GM10847 (cell line): Measurements from ENCODE around the gene ZBED1.

Experiments
- POLR2A ChIP-seq: IDR thresholded peaks from 2 replicates; pipeline ENCODE4 v1.6.1; 2011; ENCODE audit not compliant: insufficient read length; ENCODE audit errors: extremely low read depth

The ZBED1 gene

DNA sequence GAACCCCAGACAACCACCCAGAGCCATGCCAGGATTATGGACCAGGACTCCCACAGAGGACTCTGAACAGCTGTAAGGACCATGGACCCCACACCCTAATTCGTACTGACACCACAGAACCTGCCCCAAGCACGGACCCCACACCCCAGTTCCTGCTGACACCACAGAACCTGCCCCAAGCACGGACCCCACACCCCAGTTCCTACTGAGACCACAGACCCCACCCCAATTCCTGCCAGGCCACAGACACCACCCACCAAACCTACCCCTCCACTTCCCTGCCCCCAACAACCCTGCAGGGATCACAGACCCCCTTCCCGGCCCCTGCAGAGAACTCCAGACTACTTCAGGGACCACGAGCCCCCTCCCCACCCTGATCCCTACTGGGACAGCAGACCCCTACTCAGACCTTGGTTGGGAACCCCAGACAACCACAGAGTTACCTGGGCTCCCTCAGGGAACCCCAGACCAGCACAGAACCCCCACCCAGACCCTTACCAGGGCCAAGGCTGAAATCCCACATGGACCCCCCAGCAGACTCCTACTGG lies 1.4 kb upstream of the ZBED1 start:
- no peak for TF ChIP-seq POLR2A

DNA sequence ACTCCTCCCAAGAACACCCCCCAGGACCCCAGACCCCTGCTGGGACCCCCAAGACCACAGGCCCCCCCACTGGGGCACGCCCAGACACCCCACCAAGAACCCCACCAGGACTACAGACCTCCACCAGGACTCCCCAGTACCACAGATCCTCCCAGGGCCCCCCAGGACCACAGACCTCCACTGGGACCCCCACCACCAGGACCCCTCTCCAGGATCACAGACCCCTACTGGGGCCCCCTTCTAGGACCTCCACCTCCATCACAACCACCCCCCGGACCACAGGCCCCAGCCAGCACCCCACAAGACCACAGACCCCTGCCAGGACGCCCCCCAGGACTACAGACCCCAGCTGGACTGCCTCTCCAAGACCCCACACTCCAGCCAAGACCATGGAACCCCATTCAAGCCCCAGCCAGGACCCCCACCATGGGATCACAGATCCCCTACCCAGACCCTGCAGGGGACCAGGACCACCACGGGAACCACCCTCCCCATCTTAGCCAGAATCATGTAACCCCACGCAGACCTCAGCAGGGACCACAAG lies 855 bp upstream of the ZBED1 start:
- TF ChIP-seq POLR2A: no peak

DNA sequence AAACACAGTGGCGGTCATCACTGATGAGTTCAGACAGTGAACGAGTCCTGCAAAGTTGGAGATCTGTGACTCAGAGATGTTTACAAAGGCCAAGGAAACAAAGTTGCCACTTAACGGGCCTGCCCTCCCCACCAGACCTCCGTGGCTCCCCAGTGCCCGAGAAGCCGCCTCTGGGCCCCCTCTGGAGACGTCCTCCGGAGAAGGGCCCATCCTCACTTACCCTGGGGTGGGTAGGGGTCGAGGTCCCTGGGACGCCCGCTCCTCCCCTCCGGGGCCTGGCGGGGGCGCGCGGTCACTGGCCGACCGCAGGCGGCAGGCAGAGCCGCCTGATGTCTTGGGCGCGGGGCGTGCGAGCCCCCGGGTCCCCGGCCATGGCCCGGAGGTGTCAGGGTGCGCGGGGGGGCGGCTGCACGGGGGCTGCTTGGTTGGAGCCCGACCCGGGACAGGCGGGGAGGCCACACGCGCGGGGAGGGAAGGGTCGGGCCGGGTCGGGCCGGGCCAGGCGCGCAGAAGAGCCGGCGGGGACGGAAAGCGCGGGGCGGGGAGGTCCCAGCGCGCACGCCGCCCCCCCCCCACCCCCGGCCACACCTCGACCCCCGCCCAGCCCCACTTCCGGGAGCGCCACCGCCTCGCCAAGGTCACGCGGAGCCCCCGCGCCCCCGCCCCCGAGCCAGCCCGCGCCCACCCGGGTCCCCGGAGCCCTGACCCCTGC lies 529 bp downstream of the ZBED1 start:
- TF ChIP-seq POLR2A: no peak

DNA sequence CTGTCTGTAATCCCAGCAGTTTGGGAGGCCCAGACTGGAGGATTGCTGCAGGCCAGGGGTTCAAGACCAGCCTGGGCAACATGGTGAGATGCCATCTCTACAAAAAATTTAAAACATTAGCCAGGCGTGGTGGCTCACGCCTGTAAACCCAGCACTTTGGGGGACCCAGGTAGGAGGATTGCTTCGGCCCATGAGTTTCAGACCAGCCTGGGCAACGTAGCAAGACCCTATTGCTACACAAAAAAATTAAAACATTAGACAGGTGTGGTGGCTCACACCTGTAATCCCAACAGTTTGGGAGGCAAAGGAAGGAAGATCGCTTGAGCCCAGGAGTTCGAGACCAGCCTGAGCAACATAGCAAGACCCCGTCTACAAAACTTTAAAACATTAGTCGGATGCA lies 1.3 kb downstream of the ZBED1 start:
- no peak for TF ChIP-seq POLR2A

DNA sequence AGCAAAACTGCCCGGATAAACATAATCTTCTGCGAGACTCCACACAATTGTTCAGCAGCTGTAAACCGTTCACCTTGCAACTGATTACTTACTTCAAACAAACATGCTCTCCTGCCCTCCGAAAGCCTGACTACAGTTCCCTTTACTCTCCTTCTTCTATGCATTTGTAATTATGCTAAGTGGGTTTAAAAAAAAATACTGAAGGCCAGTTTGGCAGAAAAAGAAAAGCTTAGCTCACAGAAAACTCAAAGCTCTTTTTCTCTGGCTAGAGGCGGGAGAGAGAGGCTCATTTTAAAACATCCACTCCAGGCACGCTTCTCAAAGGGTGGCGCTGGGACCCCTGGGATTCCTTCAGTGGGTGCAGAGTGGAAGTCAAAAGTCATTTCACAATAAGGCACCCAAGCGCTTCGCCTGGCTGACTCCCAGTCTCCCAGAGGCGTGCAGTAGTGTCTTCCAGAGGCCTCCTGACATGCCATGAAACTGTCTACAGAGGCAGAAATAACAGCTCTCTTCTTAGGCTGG lies 1.9 kb downstream of the ZBED1 start:
- no peak for TF ChIP-seq POLR2A

DNA sequence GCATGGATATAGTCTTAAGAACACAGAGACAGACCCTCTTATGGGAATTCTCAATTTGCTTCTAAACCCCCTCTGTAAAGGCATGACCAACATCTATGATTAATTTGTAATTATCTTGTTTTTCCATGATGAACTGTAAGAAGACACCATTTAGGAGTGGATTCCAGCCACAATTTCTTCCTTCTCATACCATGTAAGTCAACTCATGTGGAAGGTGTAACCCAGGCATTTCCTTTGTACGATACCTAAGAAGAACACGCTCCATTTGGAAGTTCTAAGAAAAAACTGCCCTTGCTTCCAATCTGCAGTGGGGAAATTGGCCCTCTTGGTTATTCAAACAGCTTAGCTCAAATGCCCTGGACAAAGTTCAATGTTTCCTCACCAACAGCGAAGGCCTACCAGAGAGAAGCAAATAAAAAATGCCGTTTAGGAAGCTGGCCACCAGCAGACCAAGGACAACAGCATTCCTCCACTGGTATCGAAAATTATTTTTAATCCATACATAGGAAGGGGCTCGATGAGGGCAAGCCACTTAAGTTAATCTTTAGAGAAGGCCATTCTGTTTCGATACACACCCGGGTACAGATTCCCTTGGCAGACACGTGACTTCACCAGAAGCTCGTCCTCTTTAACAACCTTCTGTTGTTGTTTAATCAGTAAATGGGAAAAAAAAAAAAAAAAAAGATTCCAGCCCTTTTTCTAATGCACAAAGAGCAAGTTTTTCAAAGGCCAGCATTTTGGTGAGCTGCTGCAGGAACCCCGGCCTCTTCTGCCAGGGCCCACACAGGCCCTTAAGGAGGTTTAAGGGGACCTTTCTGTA lies 2.6 kb downstream of the ZBED1 start:
- TF ChIP-seq POLR2A: no peak

DNA sequence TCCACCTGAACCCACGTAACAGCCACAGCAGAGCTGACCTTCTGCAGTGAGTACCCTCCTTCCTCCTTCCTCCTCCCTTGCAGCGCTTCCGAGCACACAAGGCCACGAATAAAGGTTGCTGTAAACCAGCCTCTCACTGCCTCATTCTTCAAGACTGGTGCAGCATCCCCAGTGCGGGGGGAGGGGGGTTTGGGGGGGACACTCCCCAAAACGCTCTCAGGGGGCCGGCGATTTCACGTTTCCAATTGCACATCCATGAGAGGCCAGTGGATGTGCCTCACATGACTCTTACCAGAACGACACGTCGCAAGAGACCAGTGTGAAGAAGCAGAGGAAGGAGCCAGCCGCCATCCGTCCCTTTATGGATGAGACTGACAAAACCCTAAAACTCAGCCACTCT lies 5.2 kb downstream of the ZBED1 start:
- TF ChIP-seq POLR2A: no peak

DNA sequence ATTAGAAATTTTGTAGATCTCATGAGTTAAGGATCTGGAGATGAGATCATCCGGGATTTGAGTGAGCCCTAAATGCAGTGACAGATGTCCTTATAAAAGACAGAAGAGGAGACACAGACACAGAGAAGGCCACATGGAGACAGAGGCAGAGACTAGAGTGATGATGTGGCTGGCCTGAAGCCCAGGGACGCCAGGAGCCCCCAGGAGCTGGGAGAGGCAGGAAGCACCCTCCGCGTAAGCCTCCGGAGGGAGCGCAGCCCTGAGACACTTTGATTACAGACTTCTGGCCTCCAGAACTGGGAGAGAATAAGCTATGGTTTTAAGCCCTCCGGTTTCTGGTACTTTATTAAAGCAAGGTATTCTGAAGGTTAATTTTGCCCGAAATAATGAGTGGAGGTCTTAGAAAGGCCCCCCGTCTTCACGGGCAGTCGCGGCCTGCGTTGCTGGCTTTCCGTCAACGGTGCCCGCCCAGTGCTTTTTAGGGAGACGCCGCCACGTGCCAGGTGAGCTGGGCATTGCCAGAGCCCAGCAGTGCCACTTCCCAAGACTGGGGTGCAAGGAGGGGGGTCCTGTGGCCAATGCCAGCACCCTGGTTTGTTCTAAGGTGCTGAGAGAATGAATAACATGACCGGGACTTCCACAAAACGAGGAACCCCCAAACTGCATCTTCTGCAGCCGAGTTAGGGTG lies 8.1 kb downstream of the ZBED1 start:
- no peak for TF ChIP-seq POLR2A

DNA sequence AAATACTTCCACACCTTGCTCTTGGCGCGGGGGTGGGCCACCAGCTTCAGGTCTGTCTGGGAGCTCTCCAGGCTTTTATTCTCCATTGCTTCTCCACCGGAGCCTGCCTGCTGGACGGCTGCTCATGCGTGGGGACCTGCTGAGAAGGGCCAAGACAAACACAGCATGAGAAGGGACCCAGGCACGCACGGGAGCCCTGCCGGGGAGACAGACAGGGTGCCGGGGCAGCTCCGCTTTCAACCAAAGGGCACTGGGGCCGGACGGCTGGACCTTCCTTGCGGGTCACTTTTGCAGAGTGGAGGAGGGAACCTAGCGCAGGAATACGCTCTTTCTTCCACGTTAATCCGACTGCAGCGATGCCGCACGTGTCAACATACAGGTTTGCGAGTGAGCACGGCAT lies 10.1 kb downstream of the ZBED1 start:
- TF ChIP-seq POLR2A: no peak

DNA sequence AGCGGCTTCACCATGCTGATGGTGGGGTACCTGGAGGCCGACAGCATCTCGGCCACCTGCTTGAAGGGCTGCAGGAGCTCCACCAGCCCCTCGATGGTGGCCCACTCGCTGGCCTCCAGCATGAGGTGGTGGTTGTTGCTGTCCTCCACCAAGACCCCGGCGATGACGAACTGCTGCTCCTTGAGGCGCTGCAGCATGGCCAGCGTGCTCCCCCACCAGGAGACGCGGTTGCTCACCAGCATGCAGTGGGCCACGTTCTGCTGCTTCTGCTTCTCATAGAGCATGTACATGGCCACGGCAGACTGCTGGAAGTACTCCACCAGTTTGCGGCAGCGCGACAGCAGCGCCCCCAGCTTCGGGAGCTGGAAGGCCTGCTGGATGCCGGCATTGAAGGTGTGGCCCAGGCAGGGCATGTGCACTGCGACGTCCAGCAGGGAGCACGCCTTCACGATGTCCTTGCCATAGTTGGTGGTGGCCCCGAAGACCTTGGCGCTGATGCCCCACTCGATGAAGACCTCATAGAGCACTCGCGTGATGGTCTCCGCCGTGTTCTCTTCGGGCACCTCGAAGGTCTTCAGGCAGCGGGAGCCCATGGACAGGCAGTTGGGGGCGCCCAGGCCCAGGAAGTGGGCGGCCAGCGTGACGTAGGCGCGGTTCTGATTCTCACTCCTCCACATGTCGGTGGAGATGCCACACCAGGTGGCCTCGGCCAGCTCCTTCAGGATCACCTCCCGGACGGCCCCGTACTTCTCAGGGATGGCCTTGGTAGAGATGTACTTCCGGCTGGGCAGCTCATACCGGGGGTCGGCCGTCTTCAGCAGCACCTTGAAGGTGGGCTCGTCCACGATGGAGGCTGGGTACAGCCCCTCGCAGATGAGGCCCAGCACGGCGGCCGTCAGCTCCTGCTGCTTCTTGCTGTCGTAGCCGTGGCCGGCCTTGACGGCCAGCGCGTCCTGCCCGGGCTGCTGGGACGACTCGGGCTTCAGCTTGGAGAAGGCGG lies 11.0 kb downstream of the ZBED1 start:
- TF ChIP-seq POLR2A: no peak

DNA sequence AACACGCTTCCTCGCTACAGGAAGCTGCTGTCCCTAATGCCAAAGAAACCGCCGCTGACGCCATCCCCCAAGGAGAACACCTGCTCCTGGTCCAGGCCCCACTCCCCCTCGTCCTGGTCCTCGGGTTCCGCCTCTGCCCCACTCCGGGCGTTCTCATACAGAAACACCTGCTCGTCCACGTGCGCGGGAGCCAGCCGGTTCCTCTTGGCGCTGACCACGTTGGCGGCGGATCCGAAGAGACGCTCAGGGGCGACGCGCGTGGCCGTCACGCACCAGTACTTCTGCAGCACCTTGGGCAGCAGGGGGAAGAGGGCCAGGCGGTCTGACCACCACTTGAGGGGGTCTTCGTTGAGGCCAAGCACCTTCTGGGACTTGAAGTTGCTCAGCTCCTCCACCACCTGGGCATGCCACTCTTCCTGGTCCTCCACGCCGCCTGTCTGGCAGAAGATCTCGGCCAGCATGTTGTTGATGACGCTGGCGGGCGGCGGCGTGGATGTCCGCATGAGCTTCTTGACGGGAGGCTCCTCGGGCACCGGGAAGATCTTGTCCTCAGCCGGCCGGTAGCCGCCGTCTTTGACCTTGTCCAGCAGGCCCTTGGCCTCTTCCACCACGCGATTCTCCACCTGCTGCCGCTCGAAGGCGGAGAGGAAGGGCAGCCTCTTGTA lies 12.0 kb downstream of the ZBED1 start:
- TF ChIP-seq POLR2A: no peak

DNA sequence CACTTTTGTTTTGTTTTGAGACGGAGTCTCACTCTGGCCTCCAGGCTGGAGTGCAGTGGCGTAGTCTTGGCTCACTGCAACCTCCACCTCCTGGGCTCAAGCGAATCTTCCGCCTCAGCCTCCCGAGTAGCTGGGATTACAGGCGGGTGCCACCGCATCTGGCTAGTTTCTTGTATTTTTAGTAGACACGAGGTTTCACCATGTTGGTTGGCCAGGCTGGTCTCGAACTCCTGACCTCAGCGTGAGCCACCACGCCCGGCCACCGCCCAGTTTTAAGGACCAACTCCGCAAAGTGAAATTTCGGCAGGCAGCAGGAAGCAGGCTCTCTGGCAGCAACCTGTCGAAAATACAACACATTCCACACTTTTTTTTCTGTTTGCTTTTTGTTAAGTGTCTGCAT lies 13.4 kb downstream of the ZBED1 start:
- no peak for TF ChIP-seq POLR2A

DNA sequence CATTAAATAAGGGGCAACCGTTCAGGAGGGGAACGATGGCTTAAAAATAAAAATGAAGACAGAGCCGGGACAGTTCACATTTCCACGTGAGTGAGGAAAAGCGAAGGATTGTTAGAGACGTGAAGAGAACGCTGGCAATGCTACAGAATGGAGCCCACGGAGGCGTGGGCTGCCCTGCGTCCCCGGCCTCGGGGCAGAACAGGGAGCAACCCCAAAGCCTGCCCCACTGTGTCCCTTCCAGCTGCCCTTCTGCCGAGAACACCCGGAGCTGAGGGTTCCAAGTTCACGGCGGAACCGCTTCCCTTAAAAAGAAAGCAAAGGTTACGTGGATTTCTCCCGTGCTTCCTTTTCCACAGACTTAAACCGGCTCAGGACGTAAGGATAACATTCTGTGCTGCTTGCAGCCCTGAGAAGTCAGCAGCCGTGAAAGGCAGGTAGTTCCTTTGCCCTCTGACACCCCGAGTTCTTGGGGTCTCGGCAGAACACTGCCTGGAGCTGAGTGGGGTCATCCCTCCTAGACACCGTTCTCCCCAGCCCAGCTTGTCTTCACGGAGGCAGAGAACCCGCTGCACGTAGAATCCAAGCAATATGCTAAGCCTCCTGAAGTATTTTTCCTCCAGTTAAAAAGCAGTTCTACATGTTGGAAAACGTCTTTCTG lies 14.2 kb downstream of the ZBED1 start:
- no peak for TF ChIP-seq POLR2A
